Heart left ventricle (tissue), 16 donors: Measurements from ENCODE around the gene PRELID3B. TPM values are rescaled to one million over a fixed set of nuclear protein-coding genes. Genes with fewer than 3 reads are reported as not detected.

Experiments used
- ATAC-seq, 4 donors: fragments of 200-7000 bp; cut with Tn5 transposase; one replicate each; pipeline ENCODE4 v1.9.1; 2020 to 2022; ENCODE audit warnings: moderate library complexity in 4 of 4, mild to moderate bottlenecking in 3 of 4, moderate number of reproducible peaks in 1 of 4
- DNase-seq, 5 donors: peaks; one replicate each; pipeline ENCODE4 v3.0.0-alpha.2; 2020
- H3K27ac ChIP-seq, 12 donors: fragments of 200-600 bp; sonication (generic) in 4 of 12; one replicate each; pipeline versions ENCODE4 v1.5.0 to v1.8.0; 2016 to 2022; ENCODE audit warnings: mild to moderate bottlenecking in 2 of 12
- H3K27me3 ChIP-seq, 9 donors: fragments of 200-600 bp; sonication (generic) in 2 of 9; one replicate each; pipeline versions ENCODE4 v1.5.1 to v1.8.0; 2016 to 2022; ENCODE audit warnings: mild to moderate bottlenecking in 3 of 9
- H3K36me3 ChIP-seq, 9 donors: fragments of 200-600 bp; sonication (generic) in 2 of 9; one replicate each; pipeline versions ENCODE4 v1.5.0 to v1.8.0; 2018 to 2022; ENCODE audit warnings: mild to moderate bottlenecking in 2 of 9
- H3K4me1 ChIP-seq, 12 donors: fragments of 200-600 bp; sonication (generic) in 4 of 12; one replicate each; pipeline versions ENCODE4 v1.5.0 to v1.8.0; 2016 to 2022; ENCODE audit warnings: mild to moderate bottlenecking in 3 of 12
- H3K4me3 ChIP-seq, 12 donors: fragments of 200-600 bp; sonication (generic) in 4 of 12; one replicate each; pipeline versions ENCODE4 v1.5.0 to v1.8.0; 2017 to 2022; ENCODE audit warnings: mild to moderate bottlenecking in 9 of 12, moderate library complexity in 4 of 12
- H3K9me3 ChIP-seq, 12 donors: fragments of 200-600 bp; sonication (generic) in 4 of 12; one replicate each; pipeline versions ENCODE4 v1.5.0 to v1.8.0; 2016 to 2022; ENCODE audit warnings: mild to moderate bottlenecking in 1 of 12
- CTCF ChIP-seq, 12 donors: fragments of 200-600 bp; sonication (generic) in 4 of 12; IDR thresholded peaks; one replicate each; pipeline versions ENCODE4 v1.5.0 to v1.8.0; 2018 to 2022; ENCODE audit warnings: antibody characterized with exemption in 12 of 12, mild to moderate bottlenecking in 5 of 12
- POLR2A ChIP-seq, 2 donors: fragments of 450-650 bp; IDR thresholded peaks; one replicate each; pipeline ENCODE4 v1.6.1; 2017; ENCODE audit warnings: antibody characterized with exemption in 2 of 2, mild to moderate bottlenecking in 2 of 2, moderate library complexity in 2 of 2
- WGBS, 4 donors: extraction: QIAGEN DNeasy Blood & Tissue Kit in 2 of 4; methylation state at CpG; one replicate each; pipeline versions ENCODE4 v1.1.5 to v1.1.7; 2013 to 2018; 5-methylcytosine and 5-hydroxymethylcytosine counted together
- intact Hi-C, 10 donors: fragments of 100-400 bp; cut with DNase I; formaldehyde crosslinking; loops; one replicate each; pipeline versions ENCODE4 v1.11.1 to v1.14.2; 2022
- polyA plus RNA-seq, 2 donors: library from polyadenylated mRNA; stranded (reverse); fragments of 200-250 nt; gene quantifications; one replicate each; pipeline ENCODE4 v1.2.3, GENCODE V29; 2013
- total RNA-seq, 9 donors: library from RNA; depleted of rRNA in 2 of 9; stranded (reverse); fragments of >200 nt in 2 of 9; fragmentation: NEBNext Ultra II Directional in 3 of 9; extraction: Animal tissue kit (Norgen Biotek cat#: 25700) in 3 of 9; gene quantifications; one replicate each; pipeline versions ENCODE4 v1.1.0 to v1.2.4, GENCODE V29; 2016 to 2023
- donor health status: ischemic (EF 13 %, LVEDD 7.1; RV severe dilation, severe dysfunction).
- donor health status: healthy with polysubstance abuse.
- donor health status: DM: no; HTN: yes; CAD: no.
- donor health status: DM: no; HTN: no; CAD: no.
- donor health status: ischemic (EF 25% LVEDD 6.9; RV normal size, moderate dysfunction).
- donor health status: ischemic (EF 25% LVEDD 5.7; RV mildly dilated, moderate dysfunction).
- donor health status: healthy.
- donor health status: DM: yes; HTN: yes; CAD: no.
- donor health status: ischemic (EF 35%, LVEDD 5.7; RV mildly dilated, moderate dysfunction).
- donor health status: nonischemic (EF 11% LVEDD 7.7; RV severe dilation, severe dysfunction).
- donor health status: DM: yes; HTN: yes; CAD: no.
- donor health status: PGD.
- donor health status: ischemic (EF 29% LVEDD 5.4; RV normal size, mild dysfunction).
- donor health status: nonischemic (EF 23%, LVEDD 6.1; RV moderate dilation, normal function).

PRELID3B gene
- total and polyA plus RNA-seq, 11 donors: 14.1 to 51.0 (median 43.2) TPM

GRCh38 chr20:59051666-59052185 lies 9.1 kb upstream of the PRELID3B start:
- TF ChIP-seq CTCF (IDR thresholded peaks at IDR 0.05) (no peak), POLR2A (IDR thresholded peaks at IDR 0.05) (no peak)
- intact Hi-C loops: loop anchor here in 4 of 10 donors (10.0 kb wide), 2 partner anchors 173 to 353 kb away; no protein-coding TSS in a partner anchor
- Histone ChIP-seq H3K36me3 (no peaks in the 10 kb centered on the region), H3K4me3 (no peak overlapping the region), H3K27ac (no peak overlapping the region), H3K27me3 (peaks cover 0 to 18% (median 0%) of the 10 kb centered on the region in 9 donors), H3K9me3 (peaks cover 0 to 4% (median 0%) of the 10 kb centered on the region in 12 donors), H3K4me1 (peaks cover 0 to 10% (median 0%) of the 10 kb centered on the region in 12 donors)
- 79 to 85% (median 83%) methylated on average over 6 of the region's 6 CpGs for WGBS, 4 donors
- ATAC-seq: no peak
- DNase-seq: no peak

GRCh38 chr20:59050437-59050836 lies 7.9 kb upstream of the PRELID3B start:
- H3K27ac ChIP-seq: no peak overlapping the region
- TF ChIP-seq CTCF (IDR thresholded peaks at IDR 0.05): no peak
- intact Hi-C loops: loop anchor here in 4 of 10 donors (10.0 kb wide), 2 partner anchors 174 to 354 kb away; no protein-coding TSS in a partner anchor
- no peak overlapping the region for H3K4me3 ChIP-seq
- 55 to 70% (median 67%) methylated on average over 1 of the region's 1 CpG for WGBS, 4 donors
- peaks cover 0 to 10% (median 0%) of the 10 kb centered on the region in 12 donors for H3K4me1 ChIP-seq
- DNase-seq (no peak), ATAC-seq (no peak)
- no peaks in the 10 kb centered on the region for H3K9me3 ChIP-seq
- peaks cover 0 to 18% (median 0%) of the 10 kb centered on the region in 9 donors for H3K27me3 ChIP-seq
- H3K36me3 ChIP-seq: no peaks in the 10 kb centered on the region

- peaks cover 0 to 18% (median 0%) of the 10 kb centered on the region in 9 donors for H3K27me3 ChIP-seq
- intact Hi-C loops: loop anchor here in 1 of 10 donors (10.0 kb wide), 1 partner anchor 174 kb away; no protein-coding TSS in a partner anchor
- no peak overlapping the region for H3K27ac ChIP-seq
- H3K4me3 ChIP-seq: no peak overlapping the region
- no peak for TF ChIP-seq CTCF (IDR thresholded peaks at IDR 0.05)
- no peak for TF ChIP-seq POLR2A (IDR thresholded peaks at IDR 0.05)
- 79 to 81% (median 80%) methylated on average over 2 of the region's 2 CpGs for WGBS, 4 donors
- DNase-seq: no peak
- no peaks in the 10 kb centered on the region for H3K9me3 ChIP-seq
- H3K4me1 ChIP-seq: peaks cover 0 to 11% (median 0%) of the 10 kb centered on the region in 12 donors
- no peaks in the 10 kb centered on the region for H3K36me3 ChIP-seq
- ATAC-seq: no peak
These were observed 6.1 kb upstream of the PRELID3B start for GRCh38 chr20:59048681-59049030.

- no peaks in the 10 kb centered on the region for H3K36me3 ChIP-seq
- WGBS, 4 donors: 84 to 87% (median 86%) methylated on average over 5 of the region's 5 CpGs
- H3K4me3 ChIP-seq: no peak overlapping the region
- ATAC-seq: no peak
- intact Hi-C loops: loop anchor here in 1 of 10 donors (10.0 kb wide), 1 partner anchor 173 kb away; no protein-coding TSS in a partner anchor
- no peak for DNase-seq
- TF ChIP-seq CTCF (IDR thresholded peaks at IDR 0.05): no peak
- no peak for TF ChIP-seq POLR2A (IDR thresholded peaks at IDR 0.05)
- H3K4me1 ChIP-seq: peaks cover 0 to 17% (median 5%) of the 10 kb centered on the region in 12 donors
- H3K27me3 ChIP-seq: peaks cover 0 to 18% (median 0%) of the 10 kb centered on the region in 9 donors
- no peak overlapping the region for H3K27ac ChIP-seq
- H3K9me3 ChIP-seq: no peaks in the 10 kb centered on the region
These were observed 5.5 kb upstream of the PRELID3B start for GRCh38 chr20:59047938-59048680.
